Mammary epithelial cell (primary cell): Measurements from ENCODE around the gene C1orf226.

Source experiments
- CTCF ChIP-seq, 2 donors: IDR thresholded peaks in 1 of 2; conservative IDR thresholded peaks in 1 of 2; 2 replicates each; pipeline ENCODE4 v1.5.1; 2011 to 2012; ENCODE audit warnings: inconsistent platforms in 2 of 2, low read length in 2 of 2, mild to moderate bottlenecking in 2 of 2, control low read depth in 1 of 2, low read depth in 1 of 2; ENCODE audit not compliant: insufficient read depth in 1 of 2; ENCODE audit errors: extremely low read depth in 1 of 2
- EZH2 ChIP-seq: IDR thresholded peaks from 2 replicates; pipeline ENCODE4 v1.6.1; 2012; ENCODE audit warnings: low read length, inconsistent platforms, borderline replicate concordance

GRCh38 chr1:162421258-162422164, 40.0 kb downstream of the C1orf226 start:
- TF ChIP-seq CTCF (conservative IDR thresholded peaks at IDR 0.05 in 1 of 2, IDR thresholded peaks at IDR 0.05 in 1 of 2; ENCODE audit: extremely low read depth in 1 of 2, insufficient read depth in 1 of 2, low read depth in 1 of 2, low read length in 2 of 2): no peak
- TF ChIP-seq EZH2: no peak
